HFFc6 (cell line): ENCODE measurements around the gene PHRF1. TPM values are rescaled to one million over a fixed set of nuclear protein-coding genes. Genes with fewer than 3 reads are reported as not detected.

ENCODE experiments used
- DNase-seq: peaks from one replicate; pipeline ENCODE4 v3.0.0-alpha.2; 2018
- H3K27ac Mint-ChIP-seq: 2 replicates; pipeline ENCODE4 v1.8.0; 2020; ENCODE audit warnings: mild to moderate bottlenecking, mixed read lengths
- H3K27me3 Mint-ChIP-seq: 2 replicates; pipeline ENCODE4 v1.8.0; 2021; ENCODE audit warnings: mild to moderate bottlenecking, moderate library complexity, mixed read lengths; ENCODE audit not compliant: insufficient read depth
- H3K36me3 Mint-ChIP-seq: 2 replicates; pipeline ENCODE4 v1.8.0; 2021; ENCODE audit warnings: low read depth, mixed read lengths
- H3K4me1 Mint-ChIP-seq: 2 replicates; pipeline ENCODE4 v1.8.0; 2020; ENCODE audit warnings: low read depth, mixed read lengths
- H3K4me3 Mint-ChIP-seq: 2 replicates; pipeline ENCODE4 v1.8.0; 2020; ENCODE audit warnings: mild to moderate bottlenecking, moderate library complexity, mixed read lengths
- H3K9me3 Mint-ChIP-seq: 2 replicates; pipeline ENCODE4 v1.8.0; 2020; ENCODE audit warnings: mild to moderate bottlenecking, mixed read lengths
- total RNA-seq, 6 experiments: library from RNA; stranded (reverse); fragmentation: NEBNext Ultra II Directional; extraction: Animal tissue kit (Norgen Biotek cat#: 25700); gene quantifications; 2 replicates in 1 of 6; 3 replicates in 5 of 6; pipeline ENCODE4 v1.2.3, GENCODE V29; 2021
- TF ChIP-seq, protein P1 (sequence below): fragments of 200-600 bp; sonication (generic); IDR thresholded peaks from 2 replicates; pipeline ENCODE4 v1.5.0; 2021; ENCODE audit warnings: antibody characterized with exemption, mild to moderate bottlenecking

PHRF1 gene
- total RNA-seq, 6 experiments from 2014 or later: 23.8 to 27.5 (median 24.8) TPM

DNA sequence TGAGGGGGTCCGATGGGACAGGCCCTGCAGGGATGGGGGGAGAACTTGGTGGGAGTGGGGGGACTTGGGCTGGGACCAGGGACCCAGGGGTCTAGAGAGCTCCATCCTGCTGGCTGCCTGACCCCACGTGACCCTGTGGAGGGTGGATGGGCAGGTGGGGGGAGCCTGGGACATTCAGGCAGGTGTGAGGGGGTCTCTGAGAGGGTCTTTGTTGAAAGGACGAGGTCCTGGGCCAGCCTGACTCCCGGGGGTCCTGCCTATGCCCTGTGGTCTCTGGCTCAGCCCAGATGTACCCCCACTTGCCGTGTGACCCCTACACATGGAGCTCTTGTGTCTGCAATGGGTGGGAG lies 31.5 kb upstream of the PHRF1 start:
- Mint-ChIP-seq H3K4me3 (no peak overlapping the region), H3K27ac (no peak overlapping the region), H3K4me1 (no peaks in the 10 kb centered on the region), H3K36me3 (no peaks in the 10 kb centered on the region), H3K27me3 (peaks cover 2% of the 10 kb centered on the region), H3K9me3 (no peaks in the 10 kb centered on the region)
- DNase-seq: no peak
- TF ChIP-seq, protein P1, sequence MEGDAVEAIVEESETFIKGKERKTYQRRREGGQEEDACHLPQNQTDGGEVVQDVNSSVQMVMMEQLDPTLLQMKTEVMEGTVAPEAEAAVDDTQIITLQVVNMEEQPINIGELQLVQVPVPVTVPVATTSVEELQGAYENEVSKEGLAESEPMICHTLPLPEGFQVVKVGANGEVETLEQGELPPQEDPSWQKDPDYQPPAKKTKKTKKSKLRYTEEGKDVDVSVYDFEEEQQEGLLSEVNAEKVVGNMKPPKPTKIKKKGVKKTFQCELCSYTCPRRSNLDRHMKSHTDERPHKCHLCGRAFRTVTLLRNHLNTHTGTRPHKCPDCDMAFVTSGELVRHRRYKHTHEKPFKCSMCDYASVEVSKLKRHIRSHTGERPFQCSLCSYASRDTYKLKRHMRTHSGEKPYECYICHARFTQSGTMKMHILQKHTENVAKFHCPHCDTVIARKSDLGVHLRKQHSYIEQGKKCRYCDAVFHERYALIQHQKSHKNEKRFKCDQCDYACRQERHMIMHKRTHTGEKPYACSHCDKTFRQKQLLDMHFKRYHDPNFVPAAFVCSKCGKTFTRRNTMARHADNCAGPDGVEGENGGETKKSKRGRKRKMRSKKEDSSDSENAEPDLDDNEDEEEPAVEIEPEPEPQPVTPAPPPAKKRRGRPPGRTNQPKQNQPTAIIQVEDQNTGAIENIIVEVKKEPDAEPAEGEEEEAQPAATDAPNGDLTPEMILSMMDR: no peak

DNA sequence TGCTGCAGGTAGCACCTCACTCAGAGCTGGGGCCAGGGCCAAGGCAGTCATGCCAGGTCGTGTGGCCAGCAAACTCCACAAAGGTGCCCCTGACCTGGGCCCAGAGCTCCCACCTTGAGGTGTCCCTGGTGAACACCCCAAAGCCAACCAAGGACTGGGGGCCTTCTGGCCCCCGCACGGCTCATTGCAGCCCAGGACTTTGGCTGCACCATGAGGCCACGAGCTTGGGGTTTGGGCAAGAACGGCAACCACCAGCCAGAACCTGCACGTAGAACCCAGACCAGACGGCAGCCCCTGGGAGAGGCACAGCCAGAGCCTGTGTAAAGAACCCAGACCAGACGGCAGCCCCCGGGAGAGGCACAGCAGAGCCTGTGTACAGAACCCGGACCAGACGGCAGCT lies 31.1 kb upstream of the PHRF1 start:
- no peaks in the 10 kb centered on the region for H3K9me3 Mint-ChIP-seq
- H3K27me3 Mint-ChIP-seq: peaks cover 2% of the 10 kb centered on the region
- H3K36me3 Mint-ChIP-seq: no peaks in the 10 kb centered on the region
- H3K27ac Mint-ChIP-seq: no peak overlapping the region
- TF ChIP-seq, protein P1: no peak
- DNase-seq: no peak
- H3K4me3 Mint-ChIP-seq: no peak overlapping the region
- no peaks in the 10 kb centered on the region for H3K4me1 Mint-ChIP-seq

DNA sequence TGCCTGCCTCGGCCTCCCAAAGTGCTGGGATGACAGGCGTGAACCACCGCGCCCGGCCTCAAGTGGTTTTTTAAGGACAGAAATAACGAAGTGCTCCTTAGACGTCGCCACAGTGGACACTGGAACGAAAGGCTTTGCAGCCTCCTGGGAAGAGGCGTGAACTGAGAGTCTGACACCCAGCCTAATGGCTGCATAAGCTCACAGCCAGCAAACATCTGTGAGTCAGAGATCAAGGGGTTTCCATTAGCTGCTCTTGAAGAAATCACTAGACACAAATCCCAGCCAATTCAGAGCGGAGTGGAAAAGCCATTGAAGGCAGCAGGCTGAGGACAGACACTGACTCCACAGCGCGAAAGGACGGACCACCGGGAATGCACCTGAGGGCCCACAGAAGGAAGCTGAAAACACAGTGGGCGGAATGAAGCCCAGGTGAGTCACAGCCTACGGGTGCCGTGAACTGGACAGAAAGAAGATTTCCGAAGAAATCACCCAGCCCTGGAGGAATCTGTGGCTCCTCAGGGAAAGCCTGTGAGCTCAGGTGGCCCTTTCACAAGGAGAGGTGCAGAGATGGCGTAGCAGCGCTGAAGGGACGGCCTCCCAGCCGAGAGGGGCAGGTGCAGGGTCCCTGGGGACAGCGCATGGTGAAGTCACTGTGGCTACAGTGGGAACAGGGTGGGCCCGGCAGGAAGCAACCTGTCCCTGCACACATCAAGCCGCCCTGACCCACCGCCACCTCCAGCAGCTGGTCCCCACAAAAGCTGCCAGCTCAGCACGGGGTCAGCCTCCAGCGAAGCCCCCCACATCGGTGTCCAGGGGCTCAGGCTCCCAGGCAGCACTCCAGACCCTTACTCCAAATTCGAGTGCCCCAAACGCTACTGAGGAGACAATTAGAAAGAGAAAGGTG lies 27.3 kb upstream of the PHRF1 start:
- Mint-ChIP-seq H3K27ac (no peak overlapping the region), H3K9me3 (no peaks in the 10 kb centered on the region), H3K36me3 (no peaks in the 10 kb centered on the region), H3K4me1 (no peaks in the 10 kb centered on the region), H3K4me3 (no peak overlapping the region), H3K27me3 (peaks cover 2% of the 10 kb centered on the region)
- TF ChIP-seq, protein P1: no peak
- no peak for DNase-seq

- H3K36me3 Mint-ChIP-seq: no peaks in the 10 kb centered on the region
- DNase-seq: no peak
- TF ChIP-seq, protein P1: no peak
- H3K27ac Mint-ChIP-seq: no peak overlapping the region
- no peak overlapping the region for H3K4me3 Mint-ChIP-seq
- H3K9me3 Mint-ChIP-seq: no peaks in the 10 kb centered on the region
- H3K27me3 Mint-ChIP-seq: peaks cover 2% of the 10 kb centered on the region
- H3K4me1 Mint-ChIP-seq: no peaks in the 10 kb centered on the region
Observed at GRCh38 chr11:550021-550745, 26.1 kb upstream of the PHRF1 start.

GRCh38 chr11:550746-551085 lies 25.6 kb upstream of the PHRF1 start:
- TF ChIP-seq, protein P1: no peak
- no peak overlapping the region for H3K27ac Mint-ChIP-seq

More at GRCh38 chr11:550746-551085, 25.6 kb upstream of the PHRF1 start:
- DNase-seq: no peak
- H3K36me3 Mint-ChIP-seq: no peaks in the 10 kb centered on the region
- H3K4me3 Mint-ChIP-seq: no peak overlapping the region
- H3K4me1 Mint-ChIP-seq: no peaks in the 10 kb centered on the region
- peaks cover 2% of the 10 kb centered on the region for H3K27me3 Mint-ChIP-seq
- H3K9me3 Mint-ChIP-seq: no peaks in the 10 kb centered on the region
